Lung microvascular endothelial cell (primary cell): ENCODE data around the gene NUAK1. TPM values are rescaled to one million over a fixed set of nuclear protein-coding genes. Genes with fewer than 3 reads are reported as not detected.
"Not testable (repeated sequence)": the region's sequence is repeated elsewhere in the genome, so short reads cannot be mapped to it uniquely, and the experiment has no call there.

Experiments used
- DNase-seq, 2 donors: peaks; one replicate each; pipeline versions ENCODE4 v3.0.0 to v3.0.0-alpha.2; 2010; ENCODE audit warnings: low read depth in 2 of 2
- total RNA-seq: library from RNA; depleted of rRNA; stranded (reverse); fragments of >200 nt; gene quantifications from 2 replicates; pipeline ENCODE4 v1.2.1, GENCODE V29; 2014

The NUAK1 gene
- total RNA-seq, 1 donor from 2014 or later, result 32.5 TPM

DNA sequence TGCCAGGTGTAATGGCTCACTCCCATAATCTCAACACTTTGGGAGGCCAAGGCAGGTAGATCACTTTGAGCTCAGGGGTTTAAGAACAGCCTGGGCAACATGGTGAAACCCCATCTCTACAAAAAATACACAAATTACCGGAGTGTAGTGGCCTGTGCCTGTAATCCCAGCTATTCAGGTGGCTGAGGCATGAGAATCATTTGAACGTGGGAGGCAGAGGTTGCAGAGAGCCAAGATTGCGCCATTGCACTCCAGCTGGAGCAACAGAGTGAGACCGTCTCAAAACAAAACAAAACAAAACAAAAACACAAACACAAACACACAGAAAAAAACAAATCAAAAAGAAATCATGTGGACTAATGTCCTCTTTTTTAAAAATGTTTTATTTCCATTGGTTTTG is 104.4 kb downstream of the NUAK1 start:
- DNase-seq, result no peak

DNA sequence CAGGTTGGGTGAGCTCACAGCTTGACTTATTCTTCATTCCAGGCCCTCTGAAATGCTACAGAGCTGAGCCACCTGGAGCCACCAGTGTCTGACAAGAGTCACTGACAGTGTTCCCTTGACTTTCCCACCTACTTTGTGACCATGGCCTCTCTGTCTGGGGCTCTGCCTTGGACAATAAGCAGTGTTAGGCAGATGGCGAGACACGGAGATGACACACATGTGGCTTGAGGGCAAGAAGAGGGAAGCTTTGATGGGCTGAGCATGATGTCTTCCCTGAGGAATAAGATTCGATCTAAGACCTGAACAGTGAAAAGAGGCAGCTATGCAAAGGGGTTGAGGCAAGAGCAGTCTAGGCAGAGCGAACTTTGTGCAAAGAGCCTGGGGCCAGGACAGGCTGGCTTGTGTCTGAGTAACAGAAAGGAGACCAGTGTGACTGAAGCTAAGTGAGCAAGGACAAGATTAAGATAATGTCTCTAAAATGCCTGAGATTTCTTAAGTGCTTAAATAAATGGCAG is 105.5 kb downstream of the NUAK1 start:
- DNase-seq, result no peak

DNA sequence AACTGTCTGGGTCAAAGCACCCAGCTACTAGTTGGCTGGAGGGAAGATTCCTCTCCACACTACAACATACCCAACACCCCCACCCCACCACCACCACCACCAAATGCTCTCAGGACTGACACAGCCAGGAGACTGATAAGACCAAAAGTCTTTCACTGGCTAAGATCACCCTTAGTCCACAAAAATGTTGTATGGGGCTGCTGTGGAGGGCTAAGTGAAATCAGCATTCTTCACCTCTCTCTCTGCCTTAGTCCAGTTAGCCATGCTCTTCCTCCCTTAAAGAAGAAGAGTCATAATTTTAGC is 106.2 kb downstream of the NUAK1 start:
- no peak for DNase-seq

DNA sequence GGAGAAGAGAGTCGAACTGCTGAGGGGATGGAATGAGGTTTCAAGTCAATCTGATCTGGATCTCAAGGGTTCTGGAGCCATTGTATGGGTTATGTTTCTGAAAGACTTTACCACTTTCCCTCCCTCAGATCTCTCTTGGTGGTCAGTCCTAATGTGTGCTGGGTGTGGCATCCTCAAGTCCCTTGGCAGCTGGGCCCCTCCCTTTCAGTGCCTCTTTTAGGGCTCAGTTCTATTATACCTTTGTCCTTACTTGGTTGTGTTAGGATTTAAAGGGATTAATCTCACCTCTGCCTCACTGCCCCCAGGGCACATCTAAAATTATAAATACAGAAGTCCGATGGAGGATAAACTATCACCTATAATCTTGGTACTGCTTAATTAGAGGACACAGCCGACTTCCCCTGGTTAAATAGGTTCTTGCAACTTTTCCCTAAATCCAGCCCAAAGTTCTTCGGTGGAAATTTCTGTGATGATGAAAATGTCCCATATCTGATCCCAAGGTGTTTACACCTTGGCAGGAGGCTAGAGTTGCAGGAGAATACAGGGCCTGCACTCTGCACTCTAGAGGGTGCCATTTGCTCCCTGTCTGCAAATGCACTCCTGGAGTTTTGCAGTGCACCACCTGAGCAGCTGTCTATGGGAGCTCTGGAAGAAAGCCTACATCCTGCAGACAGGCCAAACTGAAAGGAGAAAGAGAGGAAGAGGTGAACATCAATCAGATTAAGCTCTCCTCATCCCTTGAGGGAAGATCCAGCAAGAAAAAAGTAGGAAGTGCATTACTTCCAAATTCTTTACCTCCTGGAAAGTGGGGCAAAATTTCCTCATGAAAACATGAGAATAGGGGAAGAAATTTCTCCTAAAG is 106.8 kb downstream of the NUAK1 start:
- no peak for DNase-seq

DNA sequence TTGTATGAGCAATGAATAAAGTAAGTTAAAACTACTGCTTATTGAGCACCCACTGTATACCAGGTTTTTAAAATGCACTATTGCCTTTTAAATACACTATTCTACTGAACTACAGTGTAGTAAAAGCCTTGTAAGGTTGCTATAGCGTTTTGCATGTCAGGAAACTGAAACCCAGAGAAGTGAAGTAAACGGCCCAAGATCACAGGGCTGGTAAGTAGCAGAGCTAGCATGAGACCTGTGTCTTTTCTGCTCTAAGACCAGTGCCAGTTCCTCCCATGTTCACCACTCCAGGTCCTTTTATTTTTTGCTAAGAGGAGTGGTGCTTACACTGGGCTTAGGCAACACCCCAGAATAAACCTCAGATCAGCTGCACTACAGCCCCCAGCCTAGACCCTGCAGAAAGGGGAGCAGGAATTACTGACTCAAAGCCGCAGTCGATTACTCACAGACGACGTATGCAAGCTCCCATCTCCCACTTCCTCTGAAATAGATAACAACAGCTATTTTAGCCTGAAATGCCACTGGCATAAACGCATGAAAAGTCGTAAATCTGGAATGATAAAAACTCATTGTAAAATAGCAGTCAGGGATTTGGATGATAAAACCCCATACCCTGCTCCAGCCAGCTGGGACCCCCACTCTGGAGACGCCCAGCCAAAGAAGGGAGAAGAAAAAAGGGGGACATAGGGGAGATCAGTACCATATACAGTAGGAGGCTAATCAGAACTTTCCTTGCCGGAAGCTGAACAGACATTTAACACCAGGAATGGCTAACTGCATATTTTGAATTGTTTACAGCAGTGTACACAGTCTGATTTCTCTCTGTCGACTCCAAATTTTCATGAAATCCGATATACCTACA is 108.3 kb downstream of the NUAK1 start:
- peak; percentile 86 to 88 for DNase-seq

DNA sequence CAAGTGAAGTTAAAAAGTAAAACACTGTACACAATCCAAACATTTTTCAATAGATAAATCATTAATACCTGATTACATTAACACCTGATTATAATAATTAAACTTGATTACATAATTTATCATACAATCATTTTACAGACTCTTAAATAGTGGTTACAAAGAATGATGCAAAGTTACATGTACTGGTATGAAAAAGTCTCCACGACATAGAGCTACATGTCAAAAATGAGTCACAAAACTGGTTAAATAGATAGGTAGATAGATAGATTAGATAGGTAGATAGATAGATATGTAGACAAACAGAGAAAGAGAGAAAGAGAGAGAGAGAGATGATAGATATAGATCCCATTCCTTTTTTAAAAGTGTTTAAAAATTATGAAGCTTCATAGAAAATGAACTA is 109.2 kb downstream of the NUAK1 start:
- no peak for DNase-seq

DNA sequence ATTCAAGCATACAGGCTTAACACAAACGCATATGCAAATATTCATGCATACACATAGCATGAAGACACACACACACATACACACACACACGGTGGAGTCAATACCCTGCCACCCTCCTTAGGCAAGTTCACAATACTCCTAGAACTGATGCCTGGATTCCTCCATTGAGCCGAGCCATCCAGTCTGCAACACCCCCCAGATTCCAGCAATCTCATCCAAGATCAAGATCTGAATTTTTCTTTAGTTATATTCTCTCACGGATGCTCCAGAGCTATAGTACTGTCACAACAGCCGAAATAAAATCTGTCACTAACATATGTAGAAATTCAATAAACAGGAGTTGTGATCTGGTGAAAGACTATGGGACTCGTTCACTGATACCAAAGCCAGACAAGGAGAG is 110.8 kb downstream of the NUAK1 start:
- DNase-seq, result no peak

DNA sequence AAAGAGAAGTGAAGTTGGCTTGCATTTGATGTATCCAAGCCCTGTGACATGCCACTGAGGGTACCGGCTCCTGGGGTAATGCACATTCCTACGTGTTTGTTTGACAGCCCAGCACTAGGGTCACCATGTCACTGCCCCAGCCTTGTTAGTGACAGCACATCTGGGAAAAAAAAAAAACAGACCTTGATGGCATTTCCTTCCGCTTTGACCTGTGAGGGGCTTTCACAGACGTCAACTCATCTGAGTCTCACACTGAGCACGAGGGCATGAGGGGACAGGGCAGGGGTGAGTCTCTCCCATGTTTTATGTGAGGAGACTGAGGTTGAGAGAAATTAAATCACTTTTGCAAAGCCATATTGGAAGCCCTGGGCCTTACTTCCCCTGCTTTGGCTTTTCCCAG is 111.5 kb downstream of the NUAK1 start:
- DNase-seq, result peak in 1 of 2 donors; percentile 24

DNA sequence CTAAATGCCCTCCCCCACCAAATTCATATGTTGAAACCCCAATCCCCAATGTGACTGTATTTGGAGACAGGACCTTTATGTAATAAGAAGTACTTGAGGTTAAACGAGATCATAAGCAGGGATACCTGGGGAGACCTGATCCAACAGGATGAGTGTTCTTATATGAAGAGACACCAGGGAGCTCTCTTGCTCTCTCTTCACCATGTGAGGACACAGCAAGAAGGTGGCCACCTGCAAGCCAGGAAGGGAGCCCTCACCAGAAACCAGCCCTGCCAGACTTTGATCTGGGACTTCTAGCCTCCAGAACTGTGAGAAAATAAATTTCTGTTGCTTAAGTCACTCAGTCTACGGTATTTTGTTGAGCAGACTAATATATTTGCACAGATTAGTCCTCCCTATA is 113.6 kb downstream of the NUAK1 start:
- no peak for DNase-seq

DNA sequence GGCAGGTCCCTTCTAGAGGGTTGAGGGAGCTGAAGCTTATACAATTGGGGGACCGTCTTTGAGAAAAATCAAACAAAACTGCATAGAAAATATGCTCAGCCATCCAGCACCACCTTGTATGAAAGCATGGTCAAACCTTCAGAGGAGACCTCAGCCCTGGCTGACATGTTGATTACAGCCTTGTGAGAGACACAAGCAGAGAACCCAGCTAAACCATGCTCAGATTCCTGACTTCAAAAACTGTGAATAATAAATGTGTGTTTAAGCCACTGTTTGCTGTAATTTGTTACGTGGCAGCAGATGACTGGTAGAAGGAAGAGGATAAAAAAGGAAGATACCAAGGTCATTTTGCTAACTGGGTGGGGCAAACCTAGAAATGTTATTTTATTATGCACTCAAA is 115.7 kb downstream of the NUAK1 start:
- no peak for DNase-seq

DNA sequence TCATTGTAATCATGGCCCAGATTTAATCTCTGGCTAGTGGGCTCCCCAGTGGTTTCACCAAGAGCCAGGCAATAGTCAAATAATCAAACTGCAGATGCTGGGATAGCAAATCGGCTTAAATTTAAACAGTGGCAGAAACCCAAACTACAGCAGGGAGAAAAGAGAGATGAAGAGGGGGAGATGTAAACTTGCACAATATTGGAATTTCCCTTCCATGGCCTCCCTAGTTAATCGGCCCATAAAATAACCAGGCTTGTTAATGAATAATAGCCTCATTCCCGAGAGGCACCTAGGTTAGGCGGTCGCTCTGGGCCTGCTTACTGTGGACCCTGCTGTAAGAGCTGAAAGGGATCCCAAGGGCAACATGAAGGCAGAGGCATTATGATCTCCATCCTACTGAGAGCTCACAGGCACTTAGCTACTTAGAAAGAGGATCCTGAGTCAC is 116.2 kb downstream of the NUAK1 start:
- DNase-seq, result no peak

DNA sequence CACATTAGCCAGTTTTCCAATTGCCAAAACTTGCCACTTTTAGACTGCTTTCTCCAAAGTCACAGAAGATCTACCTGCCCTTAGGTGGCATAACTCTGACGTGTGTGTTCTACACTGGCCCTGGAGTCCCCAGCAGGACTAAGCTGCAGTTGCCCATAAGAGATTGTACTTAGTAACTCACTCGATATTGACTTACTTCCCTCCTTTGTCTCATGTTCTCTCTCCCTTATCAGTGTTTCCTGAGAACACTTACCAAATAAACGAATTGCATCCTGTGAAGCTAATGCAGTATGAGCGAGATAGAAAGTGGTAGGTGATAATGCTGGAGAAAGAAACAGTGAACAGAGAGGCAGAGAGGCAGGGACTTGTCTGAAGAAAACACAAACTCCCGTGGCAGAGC is 117.2 kb downstream of the NUAK1 start:
- peak; percentile 38 to 69 for DNase-seq

DNA sequence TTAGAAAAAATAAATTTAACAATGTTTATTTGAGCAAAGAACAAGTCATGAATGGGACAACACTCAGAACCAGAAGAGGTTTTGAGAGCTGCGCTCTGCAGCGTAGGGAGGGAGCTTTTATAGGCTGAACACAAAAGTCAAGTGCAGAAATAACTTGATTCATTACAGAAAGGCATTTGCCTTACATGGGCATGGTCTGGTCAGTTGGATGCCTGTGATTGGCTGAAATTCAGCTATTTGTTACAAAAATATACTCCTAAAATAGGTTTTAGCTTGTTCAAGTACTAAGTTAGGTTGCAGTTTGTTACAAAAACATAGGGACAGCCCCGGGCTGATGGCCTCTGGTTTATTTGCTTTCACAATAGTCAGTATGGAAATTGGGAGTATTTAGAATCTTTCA is 118.0 kb downstream of the NUAK1 start:
- DNase-seq, result peak in 1 of 2 donors; percentile 10

DNA sequence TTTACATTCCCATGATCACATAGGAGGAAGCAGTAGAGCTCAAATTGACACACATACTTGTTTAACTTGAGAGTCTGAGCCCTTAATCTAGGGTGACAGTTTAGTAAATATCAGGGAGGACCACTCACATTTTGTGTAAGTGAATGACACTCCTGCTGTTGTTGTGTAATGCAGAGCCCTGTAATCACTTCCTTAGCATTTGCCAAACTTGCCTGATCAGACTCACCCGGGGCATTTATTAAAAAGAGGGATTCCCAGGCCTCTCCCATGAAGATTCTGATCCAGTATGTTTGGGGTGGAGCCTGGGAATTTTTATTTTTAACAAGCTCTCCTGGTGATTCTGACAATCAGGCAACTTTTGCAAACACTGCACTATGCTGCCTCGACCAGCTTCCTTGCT is 119.6 kb downstream of the NUAK1 start:
- no peak for DNase-seq

DNA sequence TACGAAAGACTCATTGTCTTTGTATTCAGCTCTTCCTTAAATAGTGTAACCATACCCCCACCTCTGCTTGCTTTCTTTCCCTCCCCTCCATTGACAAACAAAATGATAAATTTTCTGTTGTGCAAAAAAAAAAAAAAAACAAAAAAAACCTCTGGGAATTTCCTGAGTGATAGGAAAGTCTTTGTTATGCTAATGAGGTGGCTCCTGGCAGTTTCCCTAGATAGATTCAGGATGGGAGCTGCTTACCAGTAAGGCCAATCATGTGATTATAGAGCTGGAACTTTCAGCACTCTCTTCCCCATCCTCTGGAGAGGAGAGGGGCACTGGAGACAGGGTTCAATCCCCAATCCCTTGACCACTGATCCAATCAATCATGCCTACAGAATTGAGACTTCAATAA is 120.5 kb downstream of the NUAK1 start:
- no peak for DNase-seq

DNA sequence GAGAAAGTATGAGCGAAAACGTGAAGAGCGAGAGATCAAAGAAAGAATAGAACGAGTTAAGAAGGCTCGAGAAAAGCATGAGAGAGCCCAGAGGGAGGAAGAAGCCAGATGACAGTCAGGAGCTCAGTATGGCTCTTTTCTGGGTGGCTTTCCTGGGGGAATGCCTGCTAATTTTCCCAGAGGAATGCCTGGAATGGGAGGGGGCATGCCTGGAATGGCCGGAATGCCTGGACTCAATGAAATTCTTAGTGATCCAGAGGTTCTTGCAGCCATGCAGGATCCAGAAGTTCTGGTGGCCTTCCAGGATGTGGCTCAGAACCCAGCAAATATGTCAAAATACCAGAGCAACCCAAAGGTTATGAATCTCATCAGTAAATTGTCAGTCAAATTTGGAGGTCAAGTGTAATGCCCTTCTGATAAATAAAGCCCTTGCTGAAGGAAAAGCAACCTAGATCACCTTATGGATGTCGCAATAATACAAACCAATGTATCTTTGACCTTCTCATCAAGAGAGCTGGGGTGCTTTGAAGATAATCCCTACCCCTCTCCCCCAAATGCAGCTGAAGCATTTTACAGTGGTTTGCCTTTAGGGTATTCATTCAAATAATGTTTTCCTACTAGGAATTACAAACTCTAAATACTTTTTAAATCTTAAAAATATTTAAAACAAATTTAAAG is 122.0 kb downstream of the NUAK1 start:
- not testable (repeated sequence) for DNase-seq

DNA sequence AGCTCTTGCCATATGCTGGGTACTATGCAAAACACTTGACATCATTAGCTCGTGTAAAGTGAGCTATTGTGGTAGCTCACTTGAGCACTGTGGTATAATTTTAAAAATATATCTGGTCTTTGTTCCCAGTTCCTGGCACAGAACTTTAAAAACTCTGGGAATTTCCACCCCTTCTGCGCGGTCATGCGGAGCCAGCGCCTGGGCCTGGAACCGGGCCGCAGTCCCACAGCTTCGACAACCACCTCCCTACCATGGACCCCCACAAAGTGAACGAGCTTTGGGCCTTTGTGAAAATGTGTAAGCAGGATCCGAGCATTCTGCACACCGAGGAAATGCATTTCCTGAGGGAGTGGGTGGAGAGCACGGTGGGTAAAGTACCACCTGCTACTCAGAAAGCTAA is 123.1 kb downstream of the NUAK1 start:
- no peak for DNase-seq

DNA sequence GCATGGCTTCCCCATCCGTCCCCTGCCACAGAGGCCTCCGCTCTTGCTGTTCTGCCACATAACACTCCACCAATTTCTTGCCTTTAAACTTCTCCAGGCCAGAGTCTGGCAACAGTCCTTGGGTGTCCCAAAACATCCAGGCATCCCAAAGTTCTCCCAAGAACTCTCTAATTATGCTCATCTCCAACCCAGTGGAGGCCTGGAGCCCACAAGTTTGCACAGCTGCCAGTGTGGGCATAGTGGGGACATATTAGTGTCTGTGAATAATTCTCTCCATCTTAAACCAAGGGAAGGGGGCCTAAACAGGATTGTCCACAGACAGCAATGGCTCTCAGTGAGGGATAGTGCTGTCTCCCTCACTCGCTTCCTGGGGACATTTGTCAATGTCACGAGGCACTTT is 124.8 kb downstream of the NUAK1 start:
- no peak for DNase-seq
